ENCODE results near the gene FRMD4B. TPM values are rescaled to one million over a fixed set of nuclear protein-coding genes. Genes with fewer than 3 reads are reported as not detected.
"Not testable (repeated sequence)": the region's sequence is repeated elsewhere in the genome, so short reads cannot be mapped to it uniquely, and the experiment has no call there.

Gene FRMD4B
- total RNA-seq, 1 donor from 2014 or later, result 53.5 TPM

DNA sequence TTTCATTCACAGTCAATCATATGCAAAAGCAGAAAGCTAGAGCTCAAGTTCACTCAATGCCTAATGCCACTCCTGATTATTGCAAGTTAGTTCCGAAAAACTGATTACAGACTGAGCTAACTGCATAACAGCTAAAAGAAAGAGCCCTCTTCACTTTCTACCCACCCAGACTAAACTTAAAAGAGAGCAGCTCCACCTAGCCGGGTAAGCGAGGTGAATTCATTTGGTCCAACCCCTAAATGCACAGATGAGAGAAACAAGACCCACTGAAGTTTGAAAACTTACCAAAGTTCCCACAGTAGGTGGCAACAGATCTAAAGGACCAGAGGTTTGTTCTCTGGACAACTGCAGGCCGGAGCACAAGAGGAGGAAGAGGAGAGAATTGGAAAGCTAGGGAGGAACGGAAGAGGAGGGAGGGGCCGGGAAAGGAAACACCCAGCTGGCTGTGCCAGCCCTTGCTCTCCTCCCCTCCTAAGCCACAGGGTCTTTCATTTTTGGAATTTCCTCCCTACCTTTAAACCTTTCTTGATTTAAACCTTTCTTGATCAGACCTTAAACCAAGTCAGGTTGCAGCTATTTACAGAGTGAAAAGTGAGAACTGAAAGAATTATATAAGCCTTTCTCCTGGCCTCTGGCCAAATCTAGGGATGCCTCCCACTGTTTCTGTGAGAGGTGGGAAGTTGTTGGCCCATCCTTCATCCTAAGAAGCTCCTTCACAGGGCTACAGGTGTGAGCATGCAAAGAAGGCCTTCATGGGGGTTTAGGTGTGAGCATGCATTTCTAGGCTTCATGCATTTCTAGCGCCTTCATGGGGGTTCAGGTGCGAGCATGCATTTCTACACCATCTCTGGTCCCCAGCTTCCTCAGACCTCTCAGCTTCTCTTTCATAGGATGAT lies 148.8 kb downstream of the FRMD4B start:
- peaks cover 10% of the 10 kb centered on the region for H3K4me1 ChIP-seq
- H3K9me3 ChIP-seq, result no peaks in the 10 kb centered on the region
- TF ChIP-seq, protein P1, sequence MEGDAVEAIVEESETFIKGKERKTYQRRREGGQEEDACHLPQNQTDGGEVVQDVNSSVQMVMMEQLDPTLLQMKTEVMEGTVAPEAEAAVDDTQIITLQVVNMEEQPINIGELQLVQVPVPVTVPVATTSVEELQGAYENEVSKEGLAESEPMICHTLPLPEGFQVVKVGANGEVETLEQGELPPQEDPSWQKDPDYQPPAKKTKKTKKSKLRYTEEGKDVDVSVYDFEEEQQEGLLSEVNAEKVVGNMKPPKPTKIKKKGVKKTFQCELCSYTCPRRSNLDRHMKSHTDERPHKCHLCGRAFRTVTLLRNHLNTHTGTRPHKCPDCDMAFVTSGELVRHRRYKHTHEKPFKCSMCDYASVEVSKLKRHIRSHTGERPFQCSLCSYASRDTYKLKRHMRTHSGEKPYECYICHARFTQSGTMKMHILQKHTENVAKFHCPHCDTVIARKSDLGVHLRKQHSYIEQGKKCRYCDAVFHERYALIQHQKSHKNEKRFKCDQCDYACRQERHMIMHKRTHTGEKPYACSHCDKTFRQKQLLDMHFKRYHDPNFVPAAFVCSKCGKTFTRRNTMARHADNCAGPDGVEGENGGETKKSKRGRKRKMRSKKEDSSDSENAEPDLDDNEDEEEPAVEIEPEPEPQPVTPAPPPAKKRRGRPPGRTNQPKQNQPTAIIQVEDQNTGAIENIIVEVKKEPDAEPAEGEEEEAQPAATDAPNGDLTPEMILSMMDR (IDR thresholded peaks at IDR 0.05), result no peak
- no peak overlapping the region for H3K27ac ChIP-seq
- intact Hi-C loops (cut with DNase I), result no loop called here
- peak overlapping the region; percentile 4 to 13 for H3K4me3 ChIP-seq
- H3K36me3 ChIP-seq, result no peaks in the 10 kb centered on the region
- no peaks in the 10 kb centered on the region for H3K27me3 ChIP-seq
- no peak for DNase-seq (ENCODE audit: extremely low spot score in 2 of 2)

DNA sequence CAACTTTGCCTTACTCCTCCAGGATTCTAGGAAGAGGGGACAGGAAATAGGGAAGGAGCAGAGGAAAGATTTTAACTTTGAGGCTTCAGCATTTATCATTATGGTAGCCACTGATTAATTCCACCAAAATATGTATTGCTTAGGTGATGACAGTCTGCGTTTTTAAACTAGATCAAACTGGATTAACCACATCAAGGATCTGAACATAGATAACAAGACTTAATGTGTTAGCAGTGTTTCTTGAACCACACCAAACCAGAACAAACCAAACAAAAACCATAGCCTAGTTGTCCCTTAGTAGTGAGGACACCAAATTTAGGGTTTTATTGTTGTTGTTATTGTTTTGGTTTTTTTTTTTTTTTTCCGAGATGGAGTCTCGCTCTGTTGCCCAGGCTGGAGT lies 150.0 kb downstream of the FRMD4B start:
- H3K27ac ChIP-seq, result no peak overlapping the region
- H3K27me3 ChIP-seq, result no peaks in the 10 kb centered on the region
- H3K9me3 ChIP-seq, result no peaks in the 10 kb centered on the region
- peaks cover 19% of the 10 kb centered on the region for H3K4me1 ChIP-seq
- no peak overlapping the region for H3K4me3 ChIP-seq
- no peaks in the 10 kb centered on the region for H3K36me3 ChIP-seq
- intact Hi-C loops (cut with DNase I), result no loop called here
- TF ChIP-seq POLR2AphosphoS5 (IDR thresholded peaks at IDR 0.05; ENCODE audit: insufficient read depth in 1 of 2, low read depth in 1 of 2), result no peak
- TF ChIP-seq, protein P1 (IDR thresholded peaks at IDR 0.05), result no peak
- TF ChIP-seq POLR2A (IDR thresholded peaks at IDR 0.05), result no peak
- DNase-seq (ENCODE audit: extremely low spot score in 2 of 2), result no peak

GRCh38 chr3:69235227-69235626 lies 150.7 kb downstream of the FRMD4B start:
- H3K27ac ChIP-seq; DNase-seq (ENCODE audit: extremely low spot score in 2 of 2); H3K36me3 ChIP-seq; H3K27me3 ChIP-seq; intact Hi-C loops (cut with DNase I); H3K4me3 ChIP-seq; H3K9me3 ChIP-seq: not testable (repeated sequence)
- peaks cover 19% of the 10 kb centered on the region for H3K4me1 ChIP-seq

DNA sequence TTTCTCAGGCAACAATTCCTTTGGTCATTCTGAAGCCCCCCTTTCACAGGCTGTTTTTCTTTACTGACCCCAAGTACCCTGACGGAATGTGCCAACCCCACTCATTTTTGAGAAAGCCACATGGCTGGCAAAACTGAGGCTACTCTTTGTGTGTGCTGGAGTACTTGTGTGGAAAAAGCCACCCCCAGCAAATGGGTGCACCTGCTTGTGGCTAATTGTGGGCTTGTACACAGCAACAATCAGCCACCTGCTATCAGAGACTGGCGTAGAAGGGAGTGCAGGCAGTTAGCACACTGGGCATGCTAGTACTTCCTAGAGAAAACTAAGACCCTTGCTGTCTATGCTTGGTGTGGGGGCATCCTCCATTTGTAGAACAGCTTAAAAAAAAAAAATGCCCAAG lies 153.4 kb downstream of the FRMD4B start:
- no peak for TF ChIP-seq POLR2AphosphoS5 (IDR thresholded peaks at IDR 0.05; ENCODE audit: insufficient read depth in 1 of 2, low read depth in 1 of 2)
- no peak for TF ChIP-seq POLR2A (IDR thresholded peaks at IDR 0.05)
- TF ChIP-seq, protein P1 (IDR thresholded peaks at IDR 0.05), result no peak
- no peak for DNase-seq (ENCODE audit: extremely low spot score in 2 of 2)
- H3K27ac ChIP-seq, result no peak overlapping the region
- H3K9me3 ChIP-seq, result no peaks in the 10 kb centered on the region
- no peaks in the 10 kb centered on the region for H3K36me3 ChIP-seq
- no peaks in the 10 kb centered on the region for H3K27me3 ChIP-seq
- no peak overlapping the region for H3K4me3 ChIP-seq
- H3K4me1 ChIP-seq, result peaks cover 19% of the 10 kb centered on the region
- intact Hi-C loops (cut with DNase I), result no loop called here

DNA sequence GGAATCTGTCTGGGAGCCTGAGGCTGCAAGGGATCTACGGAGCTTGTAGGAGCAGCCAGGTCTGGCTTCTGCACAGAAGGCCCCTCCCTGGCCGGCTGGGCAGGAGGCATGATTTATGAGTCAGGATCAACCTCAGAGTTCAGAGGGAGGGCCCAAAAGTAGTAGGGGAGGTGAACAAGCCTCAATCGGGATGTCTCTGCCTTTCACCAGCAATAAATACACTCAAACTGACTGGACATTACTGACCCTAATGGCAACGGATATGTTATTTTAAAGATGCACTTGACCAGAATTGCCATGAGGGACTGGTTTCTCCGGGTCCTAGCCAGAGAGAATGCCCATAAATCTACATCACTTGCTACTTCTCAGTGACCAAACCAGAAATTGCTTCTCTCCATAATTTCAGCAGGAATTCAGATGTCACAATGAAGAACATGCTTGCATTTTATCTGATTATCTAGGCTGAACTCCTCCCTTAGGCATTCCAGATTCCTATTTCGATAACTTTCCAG lies 153.9 kb downstream of the FRMD4B start:
- Histone ChIP-seq H3K27ac (no peak overlapping the region), H3K27me3 (no peaks in the 10 kb centered on the region)

More for the DNA sequence above, 153.9 kb downstream of the FRMD4B start:
- intact Hi-C loops (cut with DNase I), result no loop called here
- H3K9me3 ChIP-seq, result no peaks in the 10 kb centered on the region
- peaks cover 15% of the 10 kb centered on the region for H3K4me1 ChIP-seq
- DNase-seq (ENCODE audit: extremely low spot score in 2 of 2), result no peak
- TF ChIP-seq, protein P1 (IDR thresholded peaks at IDR 0.05), result no peak
- TF ChIP-seq POLR2A (IDR thresholded peaks at IDR 0.05), result no peak
- no peak for TF ChIP-seq POLR2AphosphoS5 (IDR thresholded peaks at IDR 0.05; ENCODE audit: insufficient read depth in 1 of 2, low read depth in 1 of 2)
- H3K36me3 ChIP-seq, result no peaks in the 10 kb centered on the region
- no peak overlapping the region for H3K4me3 ChIP-seq

All from vagina (tissue), 2 donors.